ENCODE data around the gene ZSWIM1. TPM values are rescaled to one million over a fixed set of nuclear protein-coding genes. Genes with fewer than 3 reads are reported as not detected.

ZSWIM1 gene
- total and polyA plus RNA-seq, 2 of the 13 experiments (the other 11 are each of a cell fraction or from before 2014, with no cell fraction given), result 9.5 to 11.7 TPM

GRCh38 chr20:45909817-45910669, 29.0 kb downstream of the ZSWIM1 start (continued):
- TF ChIP-seq ZIK1 (CRISPR knock-in tag; IDR thresholded peaks at IDR 0.05; ENCODE audit: borderline replicate concordance, low read depth), result no peak; the same call in 1 of the 2 replicates
- TF ChIP-seq ZNF281 (CRISPR knock-in tag; IDR thresholded peaks at IDR 0.05; ENCODE audit: borderline replicate concordance), result peak; percentile 83
- TF ChIP-seq NCOA5 (CRISPR knock-in tag; IDR thresholded peaks at IDR 0.05), result no peak
- TF ChIP-seq ZNF234 (CRISPR knock-in tag; conservative IDR thresholded peaks at IDR 0.05), result no peak
- peak; percentile 27; the same call in 1 of the 2 replicates for TF ChIP-seq SOX5 (CRISPR knock-in tag; IDR thresholded peaks at IDR 0.05; ENCODE audit: borderline replicate concordance)
- no peak for TF ChIP-seq ZFP36 (IDR thresholded peaks at IDR 0.05; ENCODE audit: borderline replicate concordance, low read depth, low read length, partially characterized antibody)
- peak; percentile 50; the same call in 1 of the 2 replicates for TF ChIP-seq ZNF121 (CRISPR knock-in tag; IDR thresholded peaks at IDR 0.05)
- TF ChIP-seq SALL1 (CRISPR knock-in tag; IDR thresholded peaks at IDR 0.05), result peak; percentile 43; the same call in 1 of the 2 replicates
- TF ChIP-seq ZNF598 (CRISPR knock-in tag; IDR thresholded peaks at IDR 0.05; ENCODE audit: borderline replicate concordance), result no peak
- no peak for TF ChIP-seq XBP1 (CRISPR knock-in tag; IDR thresholded peaks at IDR 0.05)
- TF ChIP-seq DZIP1 (CRISPR knock-in tag; IDR thresholded peaks at IDR 0.05), result 0 out of 2 replicates have a peak, but pooled peaks have one; percentile 48
- TF ChIP-seq CERS6 (CRISPR knock-in tag; IDR thresholded peaks at IDR 0.05), result no peak
- no peak; the same call in 1 of the 2 replicates for TF ChIP-seq ZFY (CRISPR knock-in tag; IDR thresholded peaks at IDR 0.05)
- no peak for TF ChIP-seq TIGD3 (CRISPR knock-in tag; IDR thresholded peaks at IDR 0.05; ENCODE audit: borderline replicate concordance)
- TF ChIP-seq ZNF552 (CRISPR knock-in tag; IDR thresholded peaks at IDR 0.05; ENCODE audit: borderline replicate concordance), result no peak
- no peak for TF ChIP-seq ZNF260 (CRISPR knock-in tag; IDR thresholded peaks at IDR 0.05; ENCODE audit: borderline replicate concordance, low read depth)
